Measurements from ENCODE around the gene SH3RF3.

Gene SH3RF3

DNA sequence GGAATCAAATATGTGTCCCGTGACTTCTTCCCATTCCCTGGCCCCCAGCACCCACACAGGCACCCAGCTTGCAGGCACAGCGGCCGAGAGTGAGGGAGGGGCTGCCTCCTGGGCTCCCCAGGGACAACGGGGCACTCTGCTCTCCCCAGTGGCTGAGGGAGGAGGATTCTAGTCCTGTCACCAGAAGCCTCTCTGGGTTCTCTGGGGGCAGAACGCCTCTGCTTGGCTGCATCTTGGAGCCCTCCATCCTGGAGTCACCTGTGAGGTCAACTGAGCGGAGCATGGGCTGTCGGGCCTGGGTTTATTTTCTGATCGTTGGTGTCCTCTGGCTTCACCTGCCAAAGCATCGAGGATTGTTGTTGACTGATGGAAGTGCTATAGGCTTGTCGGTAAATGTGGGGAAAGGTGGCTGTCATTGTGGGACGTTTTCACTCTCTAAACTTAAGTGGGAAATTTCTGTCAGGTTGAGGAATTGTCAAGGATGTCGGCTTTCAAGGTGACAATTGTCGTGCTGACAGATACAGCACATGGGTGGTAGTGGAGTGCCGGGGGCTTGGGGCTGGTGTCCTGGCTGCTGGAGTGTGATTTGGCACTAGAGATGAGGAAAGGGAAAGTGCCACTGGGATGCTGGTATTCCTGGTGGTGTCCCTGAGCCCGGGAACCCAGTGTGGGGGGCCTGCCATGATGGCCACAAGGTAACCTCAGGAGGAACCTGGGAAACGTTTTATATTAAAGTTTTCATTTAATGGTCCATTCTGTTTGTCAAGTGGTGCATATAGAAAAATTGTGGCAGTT lies 13.6 kb downstream of the SH3RF3 start:
- no peak for ATAC-seq
- TF ChIP-seq BACH2 (CRISPR knock-in tag; IDR thresholded peaks at IDR 0.05; ENCODE audit: borderline replicate concordance): no peak
- TF ChIP-seq GLIS3 (CRISPR knock-in tag; IDR thresholded peaks at IDR 0.05): no peak
- TF ChIP-seq PPARA (CRISPR knock-in tag; IDR thresholded peaks at IDR 0.05; ENCODE audit: borderline replicate concordance): no peak
- no peak for TF ChIP-seq ZFP3 (CRISPR knock-in tag; IDR thresholded peaks at IDR 0.05)
- no peak for TF ChIP-seq ZNF70 (CRISPR knock-in tag; IDR thresholded peaks at IDR 0.05)

GRCh38 chr2:109143214-109144187 lies 14.5 kb downstream of the SH3RF3 start:
- TF ChIP-seq, protein P1, sequence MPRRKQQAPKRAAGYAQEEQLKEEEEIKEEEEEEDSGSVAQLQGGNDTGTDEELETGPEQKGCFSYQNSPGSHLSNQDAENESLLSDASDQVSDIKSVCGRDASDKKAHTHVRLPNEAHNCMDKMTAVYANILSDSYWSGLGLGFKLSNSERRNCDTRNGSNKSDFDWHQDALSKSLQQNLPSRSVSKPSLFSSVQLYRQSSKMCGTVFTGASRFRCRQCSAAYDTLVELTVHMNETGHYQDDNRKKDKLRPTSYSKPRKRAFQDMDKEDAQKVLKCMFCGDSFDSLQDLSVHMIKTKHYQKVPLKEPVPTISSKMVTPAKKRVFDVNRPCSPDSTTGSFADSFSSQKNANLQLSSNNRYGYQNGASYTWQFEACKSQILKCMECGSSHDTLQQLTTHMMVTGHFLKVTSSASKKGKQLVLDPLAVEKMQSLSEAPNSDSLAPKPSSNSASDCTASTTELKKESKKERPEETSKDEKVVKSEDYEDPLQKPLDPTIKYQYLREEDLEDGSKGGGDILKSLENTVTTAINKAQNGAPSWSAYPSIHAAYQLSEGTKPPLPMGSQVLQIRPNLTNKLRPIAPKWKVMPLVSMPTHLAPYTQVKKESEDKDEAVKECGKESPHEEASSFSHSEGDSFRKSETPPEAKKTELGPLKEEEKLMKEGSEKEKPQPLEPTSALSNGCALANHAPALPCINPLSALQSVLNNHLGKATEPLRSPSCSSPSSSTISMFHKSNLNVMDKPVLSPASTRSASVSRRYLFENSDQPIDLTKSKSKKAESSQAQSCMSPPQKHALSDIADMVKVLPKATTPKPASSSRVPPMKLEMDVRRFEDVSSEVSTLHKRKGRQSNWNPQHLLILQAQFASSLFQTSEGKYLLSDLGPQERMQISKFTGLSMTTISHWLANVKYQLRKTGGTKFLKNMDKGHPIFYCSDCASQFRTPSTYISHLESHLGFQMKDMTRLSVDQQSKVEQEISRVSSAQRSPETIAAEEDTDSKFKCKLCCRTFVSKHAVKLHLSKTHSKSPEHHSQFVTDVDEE (CRISPR knock-in tag; IDR thresholded peaks at IDR 0.05): no peak
- TF ChIP-seq ARNTL (CRISPR knock-in tag; IDR thresholded peaks at IDR 0.05; ENCODE audit: borderline replicate concordance, low read depth): no peak
- TF ChIP-seq ZNF70 (CRISPR knock-in tag; IDR thresholded peaks at IDR 0.05): no peak
- no peak for TF ChIP-seq TCF4 (CRISPR knock-in tag; IDR thresholded peaks at IDR 0.05; ENCODE audit: borderline replicate concordance)
- TF ChIP-seq, protein P2, sequence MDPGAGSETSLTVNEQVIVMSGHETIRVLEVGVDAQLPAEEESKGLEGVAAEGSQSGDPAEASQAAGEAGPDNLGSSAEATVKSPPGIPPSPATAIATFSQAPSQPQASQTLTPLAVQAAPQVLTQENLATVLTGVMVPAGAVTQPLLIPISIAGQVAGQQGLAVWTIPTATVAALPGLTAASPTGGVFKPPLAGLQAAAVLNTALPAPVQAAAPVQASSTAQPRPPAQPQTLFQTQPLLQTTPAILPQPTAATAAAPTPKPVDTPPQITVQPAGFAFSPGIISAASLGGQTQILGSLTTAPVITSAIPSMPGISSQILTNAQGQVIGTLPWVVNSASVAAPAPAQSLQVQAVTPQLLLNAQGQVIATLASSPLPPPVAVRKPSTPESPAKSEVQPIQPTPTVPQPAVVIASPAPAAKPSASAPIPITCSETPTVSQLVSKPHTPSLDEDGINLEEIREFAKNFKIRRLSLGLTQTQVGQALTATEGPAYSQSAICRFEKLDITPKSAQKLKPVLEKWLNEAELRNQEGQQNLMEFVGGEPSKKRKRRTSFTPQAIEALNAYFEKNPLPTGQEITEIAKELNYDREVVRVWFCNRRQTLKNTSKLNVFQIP (CRISPR knock-in tag; IDR thresholded peaks at IDR 0.05; ENCODE audit: borderline replicate concordance, low read depth): no peak
- TF ChIP-seq OSR1 (CRISPR knock-in tag; IDR thresholded peaks at IDR 0.05): no peak
- TF ChIP-seq PATZ1 (CRISPR knock-in tag; IDR thresholded peaks at IDR 0.05; ENCODE audit: borderline replicate concordance): no peak
- ATAC-seq: no peak

GRCh38 chr2:109144271-109144670 lies 15.3 kb downstream of the SH3RF3 start:
- no peak for ATAC-seq
- TF ChIP-seq ZC3H10 (CRISPR knock-in tag; IDR thresholded peaks at IDR 0.05) (no peak), GLIS3 (CRISPR knock-in tag; IDR thresholded peaks at IDR 0.05) (no peak), SNAI2 (CRISPR knock-in tag; IDR thresholded peaks at IDR 0.05) (no peak), TOX (CRISPR knock-in tag; IDR thresholded peaks at IDR 0.05; ENCODE audit: borderline replicate concordance) (no peak), ESRRG (CRISPR knock-in tag; IDR thresholded peaks at IDR 0.05) (no peak), ZNF8 (CRISPR knock-in tag; IDR thresholded peaks at IDR 0.05) (no peak), RARB (CRISPR knock-in tag; IDR thresholded peaks at IDR 0.05) (no peak), BACH2 (CRISPR knock-in tag; IDR thresholded peaks at IDR 0.05; ENCODE audit: borderline replicate concordance) (no peak)
- TF ChIP-seq, protein P2 (CRISPR knock-in tag; IDR thresholded peaks at IDR 0.05; ENCODE audit: borderline replicate concordance, low read depth): no peak

GRCh38 chr2:109144721-109145120 lies 15.7 kb downstream of the SH3RF3 start:
- TF ChIP-seq SNAI2 (CRISPR knock-in tag; IDR thresholded peaks at IDR 0.05) (no peak), TOX (CRISPR knock-in tag; IDR thresholded peaks at IDR 0.05; ENCODE audit: borderline replicate concordance) (no peak), ZC3H10 (CRISPR knock-in tag; IDR thresholded peaks at IDR 0.05) (no peak), CREB5 (CRISPR knock-in tag; IDR thresholded peaks at IDR 0.05; ENCODE audit: low read depth) (no peak), ZNF70 (CRISPR knock-in tag; IDR thresholded peaks at IDR 0.05) (no peak), ZNF8 (CRISPR knock-in tag; IDR thresholded peaks at IDR 0.05) (no peak)
- TF ChIP-seq, protein P2 (CRISPR knock-in tag; IDR thresholded peaks at IDR 0.05; ENCODE audit: borderline replicate concordance, low read depth): no peak
- no peak for ATAC-seq

All from SK-N-SH treated with all-trans-retinoic acid at 6 μM for 48 hours (cell line).